GM19025 (cell line): ENCODE results near the gene DCUN1D2.

ENCODE experiments used
- ATAC-seq: cut with Tn5 transposase; IDR thresholded peaks from one replicate; pipeline ENCODE4 v1.9.1; 2021; ENCODE audit warnings: mild to moderate bottlenecking, low read depth, moderate library complexity; ENCODE audit not compliant: unreplicated experiment

Gene DCUN1D2

GRCh38 chr13:113413178-113413897, 77.2 kb downstream of the DCUN1D2 start:
- no peak for ATAC-seq

- ATAC-seq: no peak
Measured at GRCh38 chr13:113412440-113412839, 78.1 kb downstream of the DCUN1D2 start.

- ATAC-seq: no peak
Measured at GRCh38 chr13:113411216-113412023, 79.1 kb downstream of the DCUN1D2 start.

- ATAC-seq: no peak
Measured at GRCh38 chr13:113410472-113411201, 79.9 kb downstream of the DCUN1D2 start.

- ATAC-seq: no peak
Measured at GRCh38 chr13:113408562-113408961, 81.9 kb downstream of the DCUN1D2 start.

- ATAC-seq: no peak
Measured at GRCh38 chr13:113407531-113408393, 82.7 kb downstream of the DCUN1D2 start.

- no peak for ATAC-seq
Measured at GRCh38 chr13:113407103-113407530, 83.4 kb downstream of the DCUN1D2 start.

GRCh38 chr13:113406321-113407102, 84.0 kb downstream of the DCUN1D2 start:
- ATAC-seq: no peak
